HG03520 (cell line): Measurements from ENCODE around the gene HHEX.

Source experiments
- ATAC-seq: cut with Tn5 transposase; IDR thresholded peaks from one replicate; pipeline ENCODE4 v1.9.1; 2021; ENCODE audit warnings: mild to moderate bottlenecking, moderate library complexity; ENCODE audit not compliant: unreplicated experiment

HHEX gene

DNA sequence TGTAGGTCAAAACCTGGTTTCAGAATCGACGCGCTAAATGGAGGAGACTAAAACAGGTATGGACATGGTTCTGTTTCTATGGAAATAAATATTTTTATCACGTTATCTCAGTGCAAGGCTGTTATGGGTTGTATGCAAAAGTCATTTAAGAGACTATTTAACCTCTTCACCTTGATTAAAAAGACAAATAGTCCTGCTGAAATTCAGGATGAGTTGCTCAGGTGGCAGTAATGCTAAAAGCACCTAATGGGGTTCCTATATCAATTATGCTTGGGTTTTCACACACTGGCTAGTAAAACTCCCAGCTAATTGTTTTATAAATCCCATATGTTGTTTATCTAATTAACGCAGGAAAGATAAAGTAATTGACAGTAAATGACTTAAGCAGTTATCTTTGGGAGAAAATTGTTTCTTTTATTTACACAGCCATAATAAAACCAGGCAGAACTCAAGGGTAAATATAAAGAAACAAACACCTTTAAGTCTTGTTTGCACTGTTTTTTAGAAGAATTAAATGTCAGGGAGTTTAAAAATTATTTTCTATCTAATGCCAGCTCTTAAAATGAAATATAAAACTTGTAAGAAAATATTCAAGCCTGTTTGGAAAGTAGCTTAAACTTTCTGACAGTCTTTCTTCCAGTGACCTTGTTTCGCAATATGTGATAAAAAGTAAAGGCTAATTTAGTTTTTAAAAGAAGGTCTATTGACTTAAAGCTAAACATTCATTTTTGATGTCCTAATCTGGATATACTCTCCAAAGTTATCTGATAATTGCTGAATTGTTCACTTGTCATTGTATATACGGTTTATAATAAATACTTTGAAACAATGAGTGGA lies 3.2 kb downstream of the HHEX start:
- no peak for ATAC-seq

DNA sequence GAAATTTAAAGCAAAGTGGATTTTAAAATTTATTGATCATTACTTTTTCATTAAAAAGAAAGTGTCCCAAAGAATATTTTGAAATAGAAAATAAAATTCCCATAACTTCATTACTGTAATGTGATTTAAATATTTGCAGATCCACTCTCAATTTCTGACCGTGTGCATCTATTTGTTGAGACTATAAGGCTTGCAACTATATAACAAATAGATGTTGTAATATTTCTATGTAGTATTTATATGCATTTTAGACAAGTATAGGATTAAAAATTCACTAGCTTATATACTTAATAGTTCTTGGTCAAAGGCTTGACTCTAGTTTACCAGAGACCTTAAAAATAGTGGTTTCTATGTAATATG lies 3.8 kb downstream of the HHEX start:
- ATAC-seq: no peak

DNA sequence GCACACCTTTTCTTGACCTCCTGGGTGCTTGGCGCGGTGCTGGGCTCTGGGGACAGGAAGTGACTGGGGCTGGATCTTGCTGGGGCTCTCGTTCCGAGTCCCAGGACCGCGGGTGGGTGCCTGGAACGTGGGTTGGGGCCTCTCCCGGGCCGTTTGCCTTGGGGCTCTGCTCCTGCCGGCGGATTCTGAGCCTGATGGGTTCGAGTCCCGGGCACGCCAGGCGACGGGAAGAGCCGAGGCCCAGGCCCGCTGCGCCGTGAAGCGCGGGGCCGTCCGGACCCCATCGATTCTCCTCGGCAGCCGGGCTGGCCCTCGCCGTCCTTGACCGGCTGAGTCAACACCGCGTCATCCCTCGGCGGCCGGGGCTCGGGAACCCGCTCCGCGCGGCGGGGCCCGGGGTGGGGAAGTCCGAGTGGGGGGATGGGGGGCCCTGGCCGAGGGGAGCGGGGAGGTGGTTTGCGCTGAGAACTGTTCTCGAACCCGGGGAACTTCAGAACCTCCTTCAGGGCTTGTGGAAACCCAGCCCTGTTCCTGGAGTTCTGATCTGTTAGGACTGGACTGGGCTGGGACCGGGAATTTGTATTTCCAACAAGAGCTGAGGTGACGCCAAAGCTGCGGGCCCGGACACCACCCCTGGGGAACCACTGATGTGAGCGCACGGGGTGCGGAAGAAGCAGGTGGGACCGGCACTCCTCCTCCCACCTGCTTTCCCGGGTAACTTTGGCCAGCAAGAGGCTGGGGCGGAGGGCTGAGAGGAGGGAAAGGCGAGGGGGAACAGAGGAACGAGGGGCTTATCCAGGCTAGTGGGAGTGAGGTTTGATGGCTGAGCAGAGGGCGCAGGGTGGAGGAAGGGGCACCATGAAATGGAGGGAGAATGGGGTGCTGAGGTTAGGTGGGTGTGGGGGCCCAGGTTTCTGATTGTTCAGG lies 6.2 kb downstream of the HHEX start:
- no peak for ATAC-seq

DNA sequence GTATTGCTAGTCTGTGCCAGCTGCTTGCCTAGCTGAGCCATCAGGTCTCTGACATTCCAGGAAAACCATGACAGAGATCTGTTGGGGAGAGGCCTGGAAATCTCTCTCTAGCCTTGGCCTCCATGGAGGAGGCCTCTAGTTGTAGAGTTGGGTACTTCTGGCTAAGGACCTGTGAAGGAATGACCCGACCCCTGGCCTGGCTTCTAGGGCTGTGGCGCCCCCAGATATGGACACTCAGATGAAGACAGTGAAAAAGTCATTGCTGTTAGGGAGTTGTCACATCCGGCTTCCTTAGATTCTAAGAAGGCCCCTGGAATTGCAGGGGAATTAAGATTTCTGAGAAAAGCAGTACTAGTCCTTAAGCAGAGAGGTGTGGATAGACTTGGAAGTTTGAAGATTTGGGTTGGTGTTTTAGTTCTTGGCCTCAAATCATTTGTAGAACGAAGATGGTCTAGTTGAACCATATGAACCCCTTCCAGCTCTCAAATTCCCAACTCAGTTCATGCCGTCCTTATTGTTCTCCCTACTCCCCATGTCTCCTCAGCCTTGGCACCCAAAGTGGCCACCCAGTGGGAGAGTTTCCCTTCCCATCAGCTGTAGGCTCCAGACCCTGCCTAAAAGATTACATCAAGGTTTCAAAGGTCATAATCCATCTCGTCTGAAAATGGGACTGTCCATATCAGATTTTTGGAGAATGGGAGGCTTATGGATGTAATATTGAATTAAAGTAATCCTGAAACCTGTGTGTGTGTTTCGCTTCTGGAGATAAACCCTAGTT lies 7.0 kb downstream of the HHEX start:
- ATAC-seq: no peak

DNA sequence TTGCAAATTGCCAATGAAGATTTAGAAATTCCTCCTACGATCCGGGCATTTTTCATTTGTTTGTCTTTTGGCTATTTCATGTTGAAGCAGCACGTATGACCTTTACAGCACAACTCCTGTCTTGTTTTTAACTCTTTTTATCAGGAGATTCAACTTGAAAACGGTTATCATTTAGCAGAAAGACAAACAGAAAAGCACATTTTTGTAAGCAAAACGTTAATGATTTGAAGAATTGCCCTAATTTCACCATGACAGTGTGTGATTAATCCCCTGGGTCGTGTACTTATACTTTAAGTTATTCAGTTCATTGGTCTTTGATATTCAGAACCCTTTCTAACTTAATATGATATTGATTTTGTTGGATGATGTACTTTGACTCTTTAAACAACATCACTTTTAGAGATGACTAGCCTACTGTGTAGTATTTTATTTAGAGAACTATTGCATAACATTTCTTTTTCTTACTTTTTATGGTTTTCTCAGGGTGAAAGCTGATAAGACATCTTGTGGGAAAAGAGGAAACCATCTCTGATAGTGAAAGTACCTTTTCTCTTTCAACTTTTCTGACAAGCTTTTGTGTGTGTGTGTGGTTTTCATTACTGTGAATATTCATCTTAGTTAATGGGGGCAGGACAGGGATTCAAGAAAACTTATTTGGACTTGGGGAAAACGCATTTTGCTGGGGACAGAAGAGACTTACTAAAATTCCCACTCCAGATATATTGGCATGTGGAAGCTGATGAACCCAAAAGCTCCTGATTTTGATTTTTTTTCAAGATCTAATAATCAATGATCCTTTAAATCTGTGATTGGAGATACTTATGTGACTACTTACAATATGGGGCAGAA lies 8.1 kb downstream of the HHEX start:
- no peak for ATAC-seq

DNA sequence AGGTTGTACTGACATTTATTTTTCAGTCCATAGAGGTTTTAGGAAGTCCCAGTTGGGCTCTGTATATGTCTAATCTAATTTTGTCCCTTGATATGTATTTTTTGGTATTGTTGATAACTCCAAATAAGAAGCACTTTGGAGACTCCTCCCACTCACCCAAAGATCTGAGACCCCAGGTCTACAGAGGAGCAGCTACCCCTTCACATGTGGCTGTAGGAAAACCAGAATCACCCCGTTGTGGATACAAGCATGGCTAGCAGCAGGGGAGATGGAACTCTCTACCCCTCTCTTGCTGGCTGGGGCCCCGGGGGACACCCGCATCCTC lies 9.4 kb downstream of the HHEX start:
- ATAC-seq: no peak

DNA sequence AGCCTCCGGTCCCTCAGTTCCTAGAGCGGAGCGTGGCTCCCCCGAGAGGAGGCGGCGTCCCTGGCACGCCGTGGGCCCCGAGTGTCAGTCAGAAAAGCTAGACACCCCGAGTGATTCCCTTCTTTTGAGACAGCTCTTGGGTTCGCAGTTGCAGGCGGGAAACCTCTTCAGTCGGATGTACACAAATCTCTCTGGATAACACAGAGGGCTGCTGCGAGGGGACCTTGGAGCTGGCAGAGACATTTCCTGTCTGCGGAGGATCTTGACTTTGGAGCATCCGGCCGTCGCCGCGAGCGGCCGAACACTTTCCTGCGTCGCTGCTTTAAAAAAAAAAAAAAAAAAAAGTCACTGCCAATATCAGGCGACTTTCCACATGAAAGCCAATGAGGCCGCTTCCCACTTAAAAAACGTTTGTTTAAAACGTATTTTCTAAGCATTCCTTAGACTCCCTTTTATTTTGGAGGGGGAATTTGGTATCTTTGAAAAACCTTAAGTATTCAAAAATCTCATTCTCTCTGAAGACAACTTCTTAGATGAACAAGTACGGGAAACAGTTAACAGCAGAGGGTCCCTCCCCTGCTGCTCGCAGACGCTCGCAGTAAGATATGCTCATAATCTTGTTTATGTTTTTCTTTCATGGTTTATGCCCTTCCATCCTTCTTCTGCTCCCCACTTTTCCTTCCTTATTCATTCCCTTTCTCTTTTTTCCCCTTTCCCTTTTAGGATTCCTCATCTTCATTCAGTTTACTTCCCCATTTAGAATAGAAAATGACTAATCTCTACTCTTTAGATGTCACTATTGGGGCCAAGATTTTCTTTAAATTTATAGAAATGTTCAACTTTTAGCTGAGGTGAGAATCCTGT lies 10.0 kb downstream of the HHEX start:
- ATAC-seq: no peak

DNA sequence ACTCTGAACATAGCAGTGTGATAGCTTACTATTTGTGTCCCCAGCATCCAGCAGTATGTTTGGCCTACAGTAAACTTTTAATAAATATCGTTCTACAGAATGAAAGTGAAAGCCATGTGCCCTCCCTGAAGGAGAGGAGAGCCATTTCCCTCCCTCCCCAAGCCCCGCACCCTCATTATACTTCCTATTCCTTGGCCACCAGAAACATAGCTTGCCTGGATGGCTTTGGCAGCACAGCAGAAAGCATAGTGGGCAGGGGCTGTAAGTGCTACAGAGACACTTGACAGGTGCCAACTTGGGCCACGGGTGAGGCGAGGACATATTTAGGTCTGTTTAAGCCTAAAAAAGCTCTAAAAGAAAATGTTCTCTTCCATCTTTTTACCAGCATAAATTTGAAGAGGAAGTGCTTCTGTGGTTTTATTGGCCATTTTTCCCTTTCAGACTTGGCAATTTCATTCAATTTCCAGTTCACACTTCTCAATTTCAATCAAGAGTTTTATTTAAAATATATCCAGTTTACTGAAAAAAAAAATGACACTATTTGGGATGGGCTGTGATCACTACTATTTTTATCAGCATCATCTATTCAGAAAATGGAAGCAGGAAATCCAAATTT lies 12.7 kb downstream of the HHEX start:
- no peak for ATAC-seq

DNA sequence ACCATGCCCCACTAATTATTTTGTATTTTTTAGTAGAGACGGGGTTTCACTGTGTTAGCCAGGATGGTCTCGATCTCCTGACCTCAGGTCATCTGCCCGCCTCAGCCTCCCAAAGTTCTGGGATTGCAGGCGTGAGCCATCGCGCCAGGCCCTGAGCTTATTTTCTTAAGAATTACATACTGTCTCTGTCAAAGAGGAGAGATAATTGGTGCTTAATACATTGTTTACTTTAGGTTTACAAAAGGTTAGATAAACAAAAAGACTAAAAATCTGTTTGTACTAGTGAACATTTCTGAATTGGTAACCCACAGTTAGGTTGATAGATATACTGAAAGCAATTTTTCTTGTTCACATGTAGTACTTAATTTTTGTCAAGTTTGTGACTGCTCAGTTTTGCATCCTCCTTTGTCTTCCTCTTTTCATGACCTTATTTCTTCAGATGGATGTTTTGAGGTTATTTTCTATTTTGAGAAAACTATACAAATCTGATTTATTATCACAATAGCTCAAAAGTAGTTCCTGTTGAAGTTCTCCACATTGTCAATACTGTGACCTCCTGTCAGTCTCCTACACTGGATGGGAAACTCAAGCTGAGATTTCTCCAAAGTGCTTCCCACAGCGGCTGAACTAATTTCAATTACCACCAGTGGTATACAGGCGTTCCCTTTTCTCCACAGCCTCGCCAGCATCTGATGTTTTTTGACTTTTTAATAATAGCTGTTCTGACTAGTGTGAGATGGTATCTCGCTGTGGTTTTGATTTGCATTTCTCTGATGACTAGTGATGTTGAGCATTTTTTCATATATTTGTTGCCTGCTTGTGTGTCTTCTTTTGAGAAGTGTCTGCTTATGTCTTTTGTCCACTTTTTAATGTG lies 22.5 kb downstream of the HHEX start:
- ATAC-seq: no peak

DNA sequence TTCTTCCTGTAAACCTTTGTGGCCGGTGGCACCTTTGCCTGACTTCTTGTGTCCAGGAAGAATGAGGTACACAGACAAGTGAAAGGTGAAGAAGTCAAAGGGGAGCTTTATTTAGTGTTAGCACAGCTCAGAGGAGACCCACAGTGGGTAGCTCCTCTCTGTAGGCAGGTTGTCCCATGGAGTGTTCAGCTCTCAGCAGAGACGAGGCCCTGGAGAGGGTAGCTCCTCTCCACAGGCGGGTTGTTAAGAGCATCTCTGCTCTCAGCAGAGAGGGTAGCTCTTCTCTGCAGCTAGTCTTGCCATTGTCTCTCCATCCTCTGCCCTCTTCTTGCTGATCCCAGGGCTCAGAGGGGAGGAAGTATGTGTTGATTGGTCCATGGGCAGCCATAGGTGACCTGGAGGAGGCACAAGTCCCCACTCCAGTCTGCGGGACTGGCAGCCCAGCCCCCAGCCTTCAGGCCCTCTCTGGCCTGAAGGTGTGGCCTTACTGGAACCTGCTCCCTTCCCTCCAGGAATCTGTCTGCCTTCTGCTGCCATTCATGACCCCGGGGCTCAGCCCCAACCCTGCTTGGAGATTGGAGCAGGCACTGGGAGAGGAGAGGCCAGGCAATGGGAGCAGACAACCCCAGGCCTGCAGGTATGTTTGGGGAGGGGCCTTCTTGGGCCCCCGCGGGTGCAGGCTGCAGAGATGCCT lies 24.5 kb downstream of the HHEX start:
- no peak for ATAC-seq

DNA sequence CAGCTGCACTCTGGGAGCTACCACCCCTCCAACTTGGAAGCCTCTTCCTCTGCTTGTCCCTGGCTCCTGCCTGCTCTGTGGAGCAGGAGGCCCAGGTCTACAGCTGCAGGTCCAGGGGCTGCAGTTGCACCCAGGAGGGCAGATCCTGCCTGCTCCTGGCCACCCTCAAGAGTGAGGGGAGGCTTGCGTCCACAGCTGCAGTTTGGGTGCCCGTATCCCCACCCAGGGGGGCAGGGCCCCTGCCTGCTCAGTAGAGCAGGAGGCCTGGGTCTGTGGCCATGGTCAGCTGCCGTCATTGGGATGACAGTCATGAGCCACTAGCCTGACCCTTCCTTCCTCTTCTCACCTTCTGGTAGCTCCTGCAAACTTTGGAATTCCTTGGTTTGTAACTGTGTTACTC lies 25.1 kb downstream of the HHEX start:
- no peak for ATAC-seq

DNA sequence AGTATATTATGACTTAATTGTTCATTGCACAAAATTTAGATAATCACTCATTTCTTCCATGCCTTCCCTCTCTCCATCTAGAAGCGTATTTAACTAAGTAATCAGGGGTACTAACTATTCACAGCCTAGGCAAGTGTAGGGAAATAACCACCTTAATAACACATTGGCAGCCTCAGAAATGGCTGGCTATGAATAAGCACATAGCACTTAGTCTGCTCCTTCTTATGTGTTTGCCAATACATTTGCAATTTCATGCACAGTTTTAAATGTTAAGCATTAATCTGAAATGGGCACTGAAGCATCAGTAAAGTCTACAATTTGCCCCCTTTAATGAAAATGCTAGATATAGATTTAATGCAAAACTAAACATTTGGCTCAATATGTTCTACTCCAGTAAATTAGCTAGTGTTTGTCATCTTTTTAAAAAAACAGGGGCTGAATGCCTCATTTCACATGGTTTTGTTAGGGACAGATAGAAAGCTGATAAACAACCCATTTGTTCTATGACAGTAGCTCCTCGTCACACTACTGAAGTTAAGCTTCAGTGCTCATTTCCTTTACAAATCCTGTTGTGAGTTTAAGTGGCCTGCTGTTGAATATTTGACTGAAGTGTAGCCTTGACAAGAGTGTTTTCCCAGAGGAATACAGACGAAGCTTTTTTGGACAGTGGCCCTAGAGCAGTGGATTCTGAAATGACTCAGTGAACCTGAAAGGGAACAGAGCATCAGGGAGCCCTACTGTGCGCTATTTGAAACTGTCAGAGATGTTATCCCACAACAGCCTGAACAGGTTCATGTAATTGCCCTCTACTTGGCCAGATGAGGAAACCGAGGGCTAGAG lies 30.5 kb downstream of the HHEX start:
- no peak for ATAC-seq

DNA sequence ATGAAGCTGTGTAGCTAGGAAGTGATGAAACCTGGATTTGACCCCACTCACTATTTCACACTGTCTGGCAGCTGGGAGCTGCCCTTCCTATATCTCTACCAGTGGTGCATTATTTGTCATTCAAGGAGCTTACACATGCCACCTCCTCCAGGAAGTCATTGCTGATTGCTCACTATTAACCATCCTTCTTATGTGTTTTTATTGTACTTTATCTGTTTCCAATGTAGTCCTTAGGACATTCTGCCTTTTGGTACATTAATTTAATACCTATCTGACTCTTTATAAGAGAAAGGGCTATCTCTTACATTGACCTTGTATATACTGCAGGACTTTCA lies 31.0 kb downstream of the HHEX start:
- no peak for ATAC-seq

DNA sequence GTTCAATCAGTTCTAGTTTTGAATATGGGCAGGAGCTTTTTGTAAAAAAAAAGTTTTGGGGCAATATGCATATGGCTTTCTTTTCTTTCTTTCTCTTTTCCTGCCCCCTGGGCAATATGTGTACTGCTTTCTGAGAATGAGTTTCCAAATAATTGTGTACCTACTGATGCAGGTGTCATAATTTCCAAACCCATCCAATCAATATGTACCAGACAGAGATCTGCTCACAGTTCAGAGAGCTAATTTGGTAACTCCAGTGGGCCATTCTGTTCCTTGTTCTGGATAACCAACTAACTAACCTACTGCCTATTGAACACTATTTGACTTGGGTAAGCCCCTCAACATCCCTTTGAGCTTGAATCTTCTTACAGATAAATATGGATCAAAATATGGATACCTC lies 32.6 kb downstream of the HHEX start:
- ATAC-seq: no peak

DNA sequence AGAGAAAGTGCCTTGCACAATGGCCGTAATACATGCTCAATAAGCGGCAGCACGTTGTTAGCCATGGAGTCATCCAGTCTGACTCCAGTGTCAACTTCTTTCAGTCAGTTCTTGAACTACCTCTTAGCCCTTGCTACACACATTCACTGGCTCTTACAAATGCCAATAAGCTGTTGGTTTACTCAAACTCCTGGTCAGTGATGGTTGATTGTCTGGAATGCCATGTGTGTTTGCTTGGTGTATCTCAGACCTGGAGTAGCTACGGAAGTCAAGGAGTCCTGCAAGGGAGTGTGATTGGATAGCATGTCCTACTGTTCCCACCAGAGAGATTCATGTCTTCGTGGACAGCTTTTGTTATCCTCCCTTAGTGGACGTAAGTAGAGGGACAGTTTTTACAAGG lies 37.4 kb downstream of the HHEX start:
- no peak for ATAC-seq

DNA sequence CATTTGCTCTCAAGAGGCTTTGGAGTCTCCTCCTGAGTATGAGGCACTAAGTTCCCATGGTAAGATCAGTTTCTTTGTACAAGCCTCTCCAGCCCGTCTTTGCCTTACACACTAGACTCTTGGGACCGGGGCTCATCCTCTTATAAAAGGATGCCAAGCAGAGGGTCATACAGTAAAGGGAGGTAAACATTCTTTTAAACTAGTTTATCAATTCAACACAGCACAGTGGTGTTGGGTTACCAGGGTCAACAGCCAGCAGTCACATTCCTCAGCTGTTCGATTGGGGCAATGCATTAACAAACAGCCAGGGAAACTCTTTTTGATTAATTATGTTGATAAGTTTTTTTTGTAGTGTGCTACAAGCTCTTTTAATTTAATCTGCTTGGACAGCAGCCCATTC lies 37.8 kb downstream of the HHEX start:
- no peak for ATAC-seq

DNA sequence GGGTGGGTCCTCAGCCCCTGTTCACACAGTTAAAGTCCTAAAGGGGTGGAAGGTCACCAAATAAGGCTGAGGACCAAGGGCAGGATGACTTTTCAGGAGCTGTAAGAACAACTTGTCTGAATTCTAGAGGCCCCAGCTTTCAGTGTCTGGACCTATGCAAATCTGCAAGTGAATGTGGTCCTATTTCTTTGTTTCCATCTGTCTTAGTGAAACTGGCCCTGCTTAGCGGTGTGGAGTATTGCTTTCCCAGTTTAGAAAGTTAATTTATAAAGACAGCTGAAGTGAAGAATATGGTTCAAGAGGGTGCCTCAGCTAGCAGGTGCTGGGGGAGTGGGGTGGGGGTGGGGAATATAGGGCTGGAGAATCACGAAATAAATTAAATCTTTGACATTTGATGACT lies 40.1 kb downstream of the HHEX start:
- peak; percentile 89 for ATAC-seq
